Measurements from ENCODE around the gene NR2F2.

NR2F2 gene

GRCh38 chr15:96311256-96311955, 19.1 kb upstream of the NR2F2 start:
- Histone ChIP-seq H4K20me1 (ENCODE audit: control insufficient read depth, insufficient read depth, low read depth, low read length) (no peaks in the 10 kb centered on the region), H3K4me2 (ENCODE audit: low read length) (no peak overlapping the region), H3F3A (ENCODE audit: control insufficient read depth, insufficient read depth) (no peaks in the 10 kb centered on the region), H3K27ac (ENCODE audit: low read depth, low read length) (no peak overlapping the region), H3K9me2 (replicated peaks; ENCODE audit: control insufficient read depth, low read length) (no peaks in the 10 kb centered on the region), H3K9me3 (ENCODE audit: control insufficient read depth, insufficient read depth, low read length) (no peaks in the 10 kb centered on the region), H3K27me3 (ENCODE audit: control insufficient read depth, low read length) (no peaks in the 10 kb centered on the region), H3K4me3 (ENCODE audit: low read length) (no peak overlapping the region), H3K36me3 (ENCODE audit: control insufficient read depth, low read length) (no peaks in the 10 kb centered on the region), H3K79me2 (ENCODE audit: control insufficient read depth, low read length) (no peaks in the 10 kb centered on the region), H3K4me1 (ENCODE audit: control insufficient read depth, low read length) (no peaks in the 10 kb centered on the region)
- TF ChIP-seq EZH2phosphoT487 (IDR thresholded peaks at IDR 0.05; ENCODE audit: borderline replicate concordance, low read length), result no peak
- TF ChIP-seq CTCF (IDR thresholded peaks at IDR 0.05; ENCODE audit: low read depth, low read length, poor library complexity, severe bottlenecking), result no peak

- Histone ChIP-seq H4K20me1 (ENCODE audit: control insufficient read depth, insufficient read depth, low read depth, low read length) (no peaks in the 10 kb centered on the region), H3K36me3 (ENCODE audit: control insufficient read depth, low read length) (no peaks in the 10 kb centered on the region), H3K9me2 (replicated peaks; ENCODE audit: control insufficient read depth, low read length) (no peaks in the 10 kb centered on the region), H3K4me1 (ENCODE audit: control insufficient read depth, low read length) (no peaks in the 10 kb centered on the region), H3K9me3 (ENCODE audit: control insufficient read depth, insufficient read depth, low read length) (no peaks in the 10 kb centered on the region), H3K79me2 (ENCODE audit: control insufficient read depth, low read length) (no peaks in the 10 kb centered on the region), H3F3A (ENCODE audit: control insufficient read depth, insufficient read depth) (no peaks in the 10 kb centered on the region), H3K4me2 (ENCODE audit: low read length) (no peak overlapping the region), H3K27me3 (ENCODE audit: control insufficient read depth, low read length) (no peaks in the 10 kb centered on the region), H3K4me3 (ENCODE audit: low read length) (no peak overlapping the region), H3K27ac (ENCODE audit: low read depth, low read length) (no peak overlapping the region)
- no peak for TF ChIP-seq CTCF (IDR thresholded peaks at IDR 0.05; ENCODE audit: low read depth, low read length, poor library complexity, severe bottlenecking)
- TF ChIP-seq EZH2phosphoT487 (IDR thresholded peaks at IDR 0.05; ENCODE audit: borderline replicate concordance, low read length), result no peak
Observed at GRCh38 chr15:96311956-96312294, 18.6 kb upstream of the NR2F2 start.

GRCh38 chr15:96312641-96313335, 17.7 kb upstream of the NR2F2 start:
- H3K27ac ChIP-seq (ENCODE audit: low read depth, low read length), result no peak overlapping the region
- no peak overlapping the region for H3K4me2 ChIP-seq (ENCODE audit: low read length)
- H3K9me3 ChIP-seq (ENCODE audit: control insufficient read depth, insufficient read depth, low read length), result no peaks in the 10 kb centered on the region
- no peak for TF ChIP-seq CTCF (IDR thresholded peaks at IDR 0.05; ENCODE audit: low read depth, low read length, poor library complexity, severe bottlenecking)
- H3K36me3 ChIP-seq (ENCODE audit: control insufficient read depth, low read length), result no peaks in the 10 kb centered on the region
- H3K79me2 ChIP-seq (ENCODE audit: control insufficient read depth, low read length), result no peaks in the 10 kb centered on the region
- H3K4me3 ChIP-seq (ENCODE audit: low read length), result no peak overlapping the region
- H3F3A ChIP-seq (ENCODE audit: control insufficient read depth, insufficient read depth), result no peaks in the 10 kb centered on the region
- no peaks in the 10 kb centered on the region for H3K9me2 ChIP-seq (replicated peaks; ENCODE audit: control insufficient read depth, low read length)
- no peaks in the 10 kb centered on the region for H3K27me3 ChIP-seq (ENCODE audit: control insufficient read depth, low read length)
- H4K20me1 ChIP-seq (ENCODE audit: control insufficient read depth, insufficient read depth, low read depth, low read length), result no peaks in the 10 kb centered on the region
- no peaks in the 10 kb centered on the region for H3K4me1 ChIP-seq (ENCODE audit: control insufficient read depth, low read length)
